ENCODE results near the gene ZNF281.
A peak's percentile ranks its signal among the peaks of the same experiment; 100 is the strongest.
"Not testable (repeated sequence)": the region's sequence is repeated elsewhere in the genome, so short reads cannot be mapped to it uniquely, and the experiment has no call there.

ZNF281 gene, protein sequence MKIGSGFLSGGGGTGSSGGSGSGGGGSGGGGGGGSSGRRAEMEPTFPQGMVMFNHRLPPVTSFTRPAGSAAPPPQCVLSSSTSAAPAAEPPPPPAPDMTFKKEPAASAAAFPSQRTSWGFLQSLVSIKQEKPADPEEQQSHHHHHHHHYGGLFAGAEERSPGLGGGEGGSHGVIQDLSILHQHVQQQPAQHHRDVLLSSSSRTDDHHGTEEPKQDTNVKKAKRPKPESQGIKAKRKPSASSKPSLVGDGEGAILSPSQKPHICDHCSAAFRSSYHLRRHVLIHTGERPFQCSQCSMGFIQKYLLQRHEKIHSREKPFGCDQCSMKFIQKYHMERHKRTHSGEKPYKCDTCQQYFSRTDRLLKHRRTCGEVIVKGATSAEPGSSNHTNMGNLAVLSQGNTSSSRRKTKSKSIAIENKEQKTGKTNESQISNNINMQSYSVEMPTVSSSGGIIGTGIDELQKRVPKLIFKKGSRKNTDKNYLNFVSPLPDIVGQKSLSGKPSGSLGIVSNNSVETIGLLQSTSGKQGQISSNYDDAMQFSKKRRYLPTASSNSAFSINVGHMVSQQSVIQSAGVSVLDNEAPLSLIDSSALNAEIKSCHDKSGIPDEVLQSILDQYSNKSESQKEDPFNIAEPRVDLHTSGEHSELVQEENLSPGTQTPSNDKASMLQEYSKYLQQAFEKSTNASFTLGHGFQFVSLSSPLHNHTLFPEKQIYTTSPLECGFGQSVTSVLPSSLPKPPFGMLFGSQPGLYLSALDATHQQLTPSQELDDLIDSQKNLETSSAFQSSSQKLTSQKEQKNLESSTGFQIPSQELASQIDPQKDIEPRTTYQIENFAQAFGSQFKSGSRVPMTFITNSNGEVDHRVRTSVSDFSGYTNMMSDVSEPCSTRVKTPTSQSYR

DNA sequence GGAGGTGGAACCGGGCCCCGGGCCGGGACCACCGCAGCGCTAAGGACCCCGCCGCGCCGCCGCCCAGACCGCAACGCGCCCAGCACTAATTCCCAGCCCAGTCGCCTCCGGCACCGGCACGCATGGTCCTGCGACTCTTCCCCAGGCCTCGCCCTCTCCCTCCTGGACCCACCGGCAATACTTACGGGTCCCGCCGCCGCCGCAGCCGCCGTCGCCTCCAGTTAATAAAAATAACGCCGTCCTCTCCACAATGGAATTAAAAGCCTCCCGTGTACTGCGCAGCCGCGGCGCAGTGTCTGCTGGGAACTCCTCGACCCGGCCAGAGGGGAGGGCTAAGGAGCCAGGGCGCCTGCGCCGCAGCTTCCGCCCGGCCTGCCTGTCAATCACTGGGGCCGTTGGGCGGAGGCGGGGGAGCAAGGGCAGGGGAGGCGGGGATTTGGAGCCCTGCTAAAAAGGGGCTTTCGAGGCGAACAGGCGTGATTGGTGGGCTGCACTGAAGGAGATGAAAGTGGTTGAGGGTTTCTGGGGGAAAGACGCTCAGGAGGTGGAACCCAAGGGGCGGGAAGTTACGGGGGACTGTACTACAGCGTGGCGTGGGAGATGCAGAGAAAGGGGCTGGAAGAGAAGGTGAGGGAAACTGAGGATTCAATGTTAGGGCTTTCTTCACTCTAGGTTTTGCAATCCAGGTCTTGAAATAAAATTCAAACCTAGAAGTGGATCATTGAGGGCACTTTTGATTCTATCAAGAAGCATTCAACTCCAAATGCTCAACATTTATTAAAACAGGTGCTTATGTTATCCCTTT lies at the start of gene ZNF281:
Gene ZNF281, minus strand, starts transcription at position 276 of the 805 bp plus-strand sequence. CDS start 331 bp downstream, outside the sequence.
- DNase-seq (ENCODE audit: low spot score) = peak; percentile 91

DNA sequence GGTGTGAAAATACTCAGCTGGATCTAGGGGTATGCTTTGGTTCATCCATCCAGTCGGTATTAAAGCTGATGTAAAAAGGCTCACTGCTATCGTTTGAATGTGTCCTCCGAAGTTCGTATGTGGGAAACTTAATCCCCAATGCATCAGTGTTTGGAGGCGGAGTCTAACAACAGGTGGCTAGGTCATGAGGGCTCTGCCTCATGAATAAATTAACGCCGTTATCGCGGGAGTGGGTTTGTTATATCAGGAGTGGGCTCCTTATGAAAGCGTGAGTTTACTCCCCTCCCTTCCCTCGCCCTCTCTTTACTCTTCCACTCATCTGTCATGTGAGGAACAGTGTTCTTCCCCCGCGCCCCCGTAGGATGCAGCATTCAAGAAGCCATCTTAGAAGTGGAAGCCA lies 48.9 kb upstream of the ZNF281 start:
- DNase-seq (ENCODE audit: low spot score) = no peak

DNA sequence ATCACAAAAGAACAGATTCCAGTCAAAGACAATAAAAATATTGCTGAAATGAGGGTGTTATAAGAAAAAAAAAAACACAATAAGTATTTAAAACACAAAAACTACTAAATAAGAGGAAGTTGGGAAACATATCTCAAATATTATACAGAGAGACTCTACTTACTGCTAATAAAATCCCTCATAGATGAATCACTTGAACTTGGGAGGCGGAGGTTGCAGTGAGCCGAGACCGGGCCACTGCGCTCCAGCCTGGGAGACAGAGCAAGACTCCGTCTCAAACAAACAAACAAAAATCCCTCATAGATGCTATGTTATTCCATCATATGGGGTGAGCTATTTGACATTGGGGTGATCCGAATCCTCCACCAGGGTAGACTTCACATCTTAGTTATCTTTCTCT lies 48.0 kb upstream of the ZNF281 start:
- DNase-seq (ENCODE audit: low spot score) = no peak

DNA sequence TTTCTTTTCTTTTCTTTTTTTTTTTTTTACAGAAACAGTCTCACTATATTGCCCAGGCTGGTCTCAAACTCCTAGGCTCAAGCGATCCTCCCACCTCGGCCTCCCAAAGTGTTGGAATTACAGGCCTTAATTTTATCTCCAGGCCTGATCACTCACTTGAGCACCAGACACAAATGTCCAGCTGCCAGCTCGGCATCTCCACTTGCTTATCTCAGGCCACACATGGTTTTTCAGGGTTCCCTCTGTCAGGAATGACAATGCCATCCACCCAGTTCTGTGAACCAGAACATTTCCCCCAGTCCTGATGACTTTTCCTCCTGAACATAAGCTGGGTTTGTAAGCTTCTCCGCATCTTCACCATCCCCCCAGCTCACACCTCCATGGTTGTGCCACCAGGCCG lies 44.6 kb upstream of the ZNF281 start:
- no peak for DNase-seq (ENCODE audit: low spot score)

DNA sequence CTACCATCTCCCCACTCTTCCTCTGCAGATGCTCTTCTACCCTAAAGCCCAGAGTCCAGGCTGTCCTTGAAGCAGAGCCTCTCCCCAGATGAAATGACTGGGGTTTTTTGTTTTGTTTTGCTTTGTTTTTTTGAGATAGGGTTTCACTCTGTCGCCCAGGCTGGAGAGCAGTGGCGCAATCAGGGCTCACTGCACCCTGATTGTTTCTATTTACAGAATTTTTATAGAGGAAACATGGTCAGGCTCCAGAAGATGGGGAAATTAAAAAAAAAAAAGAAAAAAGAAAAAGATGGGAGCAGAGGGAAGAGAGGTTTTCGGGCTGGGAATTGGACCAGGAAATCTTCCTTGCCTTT lies 43.7 kb upstream of the ZNF281 start:
- no peak for DNase-seq (ENCODE audit: low spot score)

DNA sequence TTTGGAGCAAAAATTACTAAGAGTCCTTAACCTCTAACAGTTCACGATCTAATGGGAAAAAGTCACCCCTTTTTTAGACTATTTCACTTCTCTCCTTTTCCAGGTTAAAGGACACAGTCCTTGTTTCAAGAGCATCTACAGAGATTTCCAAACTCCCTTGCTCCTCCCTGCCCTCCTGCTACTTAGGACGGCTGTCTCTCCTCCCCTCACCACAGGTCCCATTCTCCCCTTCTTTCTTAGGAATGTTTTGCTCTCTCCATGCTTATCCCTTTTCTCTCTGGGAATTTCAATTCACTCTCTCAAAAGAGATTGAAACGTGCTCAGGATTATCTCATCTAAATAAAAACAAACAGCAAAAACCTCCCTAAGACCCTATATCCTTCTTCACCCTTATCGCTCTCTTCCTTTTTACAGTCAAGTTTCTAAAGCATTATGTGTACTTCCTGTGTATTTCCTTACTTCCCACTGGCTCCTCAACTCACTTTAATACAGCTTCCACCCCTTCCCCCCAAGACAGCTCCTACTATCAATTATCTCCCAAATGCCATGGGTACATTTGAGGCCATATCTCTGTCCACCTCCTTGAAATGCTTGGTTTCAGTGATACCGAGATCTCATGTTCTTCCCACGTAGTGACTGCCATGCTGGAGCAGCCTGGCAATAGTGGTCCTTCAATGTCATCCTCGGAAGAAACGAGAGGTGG lies 43.2 kb upstream of the ZNF281 start:
- no peak for DNase-seq (ENCODE audit: low spot score)

DNA sequence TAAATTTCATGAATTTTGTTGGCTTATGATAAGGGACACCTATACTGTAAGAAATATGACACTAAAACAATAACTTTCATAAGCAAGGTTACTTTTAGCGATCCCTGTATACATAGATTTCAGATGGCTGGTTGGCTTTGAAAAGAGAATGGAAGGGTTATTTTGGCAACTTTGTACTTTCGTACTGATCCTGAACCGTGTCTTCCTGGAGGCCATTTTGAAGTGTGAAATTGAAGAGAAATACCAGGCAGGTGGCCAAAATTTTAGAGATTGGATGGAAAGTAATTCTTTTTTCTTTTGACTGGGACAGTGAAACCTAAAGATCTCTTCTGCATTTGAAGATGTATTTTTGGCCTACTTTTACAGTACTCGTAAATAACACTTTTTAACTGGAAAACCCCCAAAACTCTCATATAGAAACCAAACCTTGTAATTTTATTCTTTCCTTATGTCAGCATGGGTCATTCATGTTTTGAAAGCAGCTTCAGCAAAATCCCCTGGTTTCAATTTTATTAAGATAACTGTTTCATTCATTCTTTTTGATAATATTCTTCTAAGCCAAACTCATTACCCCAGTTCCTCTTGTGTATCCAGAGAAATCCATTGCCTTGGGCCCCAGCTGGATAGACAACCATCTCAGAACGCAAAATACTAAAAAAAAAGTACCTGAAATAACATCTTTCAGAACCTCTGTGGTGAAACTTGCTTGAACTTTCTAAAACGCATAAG lies 38.4 kb upstream of the ZNF281 start:
- DNase-seq (ENCODE audit: low spot score) = no peak

DNA sequence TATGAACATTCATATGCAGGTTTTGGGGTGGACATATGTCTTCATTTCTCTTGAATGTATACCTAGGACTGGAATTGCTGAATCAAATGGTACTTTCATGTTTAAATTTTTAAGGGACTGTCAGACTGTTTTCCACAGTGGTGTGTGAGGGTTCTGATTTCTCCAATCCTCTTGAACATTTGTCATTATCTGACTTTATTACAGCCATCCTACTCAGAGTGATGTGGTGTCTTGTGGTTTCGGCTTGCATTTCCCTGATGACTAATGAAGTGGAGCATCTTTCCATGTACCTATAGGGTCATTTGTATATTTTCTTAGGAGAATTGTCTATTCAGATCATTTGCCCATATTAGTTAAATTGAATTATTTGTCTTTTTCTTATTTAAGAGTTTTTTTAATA lies 35.4 kb upstream of the ZNF281 start:
- no peak for DNase-seq (ENCODE audit: low spot score)

DNA sequence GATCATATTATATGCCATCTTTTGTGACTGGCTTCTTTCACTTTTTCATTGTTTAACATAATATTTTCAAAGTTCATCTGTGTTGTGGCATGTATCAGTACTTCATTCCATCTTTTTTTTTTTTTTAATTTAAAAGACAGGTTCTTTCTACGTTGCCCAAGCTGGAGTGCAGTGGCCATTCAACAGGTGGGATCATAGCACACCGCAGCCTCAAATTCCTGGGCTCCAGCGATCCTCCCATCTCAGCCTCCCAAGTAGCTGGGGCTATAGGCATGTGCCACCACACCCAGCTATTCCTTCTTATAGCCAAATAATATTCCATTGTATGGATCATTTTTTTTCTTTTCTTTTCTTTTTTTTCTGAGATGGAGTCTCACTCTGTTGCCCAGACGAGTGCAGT lies 34.6 kb upstream of the ZNF281 start:
- DNase-seq (ENCODE audit: low spot score) = no peak

DNA sequence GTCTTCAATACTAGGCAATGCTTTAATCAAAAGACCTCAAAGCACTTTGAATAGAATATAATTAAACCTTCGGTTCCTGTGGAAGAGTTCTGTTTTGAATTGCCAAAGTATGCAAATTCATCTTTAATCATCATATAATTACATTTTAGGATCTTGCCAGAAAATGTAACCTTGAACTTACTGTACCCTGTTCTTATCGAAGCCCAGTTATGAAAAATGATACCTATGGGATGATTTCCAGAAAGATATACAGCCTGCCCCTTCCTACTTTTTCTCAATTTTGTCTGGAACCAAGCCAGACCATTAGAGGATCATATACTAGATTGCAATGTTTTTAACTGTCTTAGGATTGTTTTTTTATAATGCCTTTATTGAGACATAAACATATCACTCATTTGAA lies 34.0 kb upstream of the ZNF281 start:
- DNase-seq (ENCODE audit: low spot score) = no peak

DNA sequence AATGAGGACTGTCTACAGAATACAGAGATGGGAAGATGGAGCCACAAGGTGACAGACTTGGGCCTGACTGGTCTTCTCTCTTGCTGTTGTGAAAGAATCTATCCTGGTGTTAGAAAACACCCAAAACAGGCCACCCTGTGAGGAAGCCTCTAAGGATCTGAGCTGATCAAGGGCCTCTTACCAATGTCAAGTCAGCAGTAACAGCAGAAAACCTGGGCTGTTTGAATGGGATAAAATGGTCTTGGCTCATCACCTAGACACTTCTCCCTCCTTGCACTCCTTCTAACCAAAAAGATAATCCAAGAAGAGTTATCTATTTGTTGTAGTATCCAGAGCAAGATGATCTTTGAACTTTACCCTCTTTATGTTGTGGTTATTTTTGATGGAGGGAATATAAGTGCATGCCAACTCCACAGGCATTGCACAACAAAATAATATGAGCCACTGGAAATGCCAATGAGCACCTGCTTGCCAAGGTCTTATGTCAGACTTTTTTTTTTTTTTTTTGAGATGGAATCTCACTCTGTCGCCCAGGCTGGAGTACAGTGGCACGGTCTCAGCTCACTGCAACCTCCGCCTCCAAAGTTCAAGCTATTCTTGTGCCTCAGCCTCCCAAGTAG lies 32.8 kb upstream of the ZNF281 start:
- no peak for DNase-seq (ENCODE audit: low spot score)

DNA sequence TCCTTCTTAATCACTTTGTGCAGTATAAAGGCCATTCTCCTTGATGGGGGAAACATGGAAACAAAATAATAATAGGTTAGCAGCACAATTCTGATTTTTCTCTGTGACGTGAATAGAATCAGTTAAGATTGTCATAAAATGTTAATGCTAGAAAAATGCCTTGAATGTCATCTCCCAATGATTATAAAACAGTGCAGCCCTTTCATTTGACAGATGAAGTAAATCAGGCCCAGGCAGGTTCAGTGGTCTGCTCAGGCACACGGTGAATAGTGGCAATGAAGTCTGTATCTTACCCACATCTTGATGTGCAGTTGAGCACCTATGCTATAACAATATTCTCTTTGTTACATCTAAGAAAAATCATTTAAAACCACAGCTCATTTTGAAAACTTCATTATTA lies 32.2 kb upstream of the ZNF281 start:
- no peak for DNase-seq (ENCODE audit: low spot score)

DNA sequence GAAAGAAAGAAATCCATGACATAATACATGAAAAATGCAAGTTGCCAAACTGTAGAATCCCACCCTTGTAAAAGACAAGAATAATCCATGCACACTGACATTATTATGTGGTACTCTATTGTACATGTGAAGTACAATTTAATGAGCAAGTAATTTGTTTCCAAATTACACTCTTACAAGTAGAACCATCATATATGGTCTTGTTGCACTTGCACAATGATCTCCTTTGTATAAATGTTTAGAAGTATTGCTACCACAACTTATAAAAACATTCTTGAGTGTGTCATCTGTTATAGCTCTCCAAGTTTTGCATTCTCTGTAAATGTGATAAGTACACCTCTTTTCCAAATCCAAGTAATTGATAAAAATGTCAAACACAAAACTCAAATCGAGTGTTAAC lies 29.1 kb upstream of the ZNF281 start:
- no peak for DNase-seq (ENCODE audit: low spot score)

DNA sequence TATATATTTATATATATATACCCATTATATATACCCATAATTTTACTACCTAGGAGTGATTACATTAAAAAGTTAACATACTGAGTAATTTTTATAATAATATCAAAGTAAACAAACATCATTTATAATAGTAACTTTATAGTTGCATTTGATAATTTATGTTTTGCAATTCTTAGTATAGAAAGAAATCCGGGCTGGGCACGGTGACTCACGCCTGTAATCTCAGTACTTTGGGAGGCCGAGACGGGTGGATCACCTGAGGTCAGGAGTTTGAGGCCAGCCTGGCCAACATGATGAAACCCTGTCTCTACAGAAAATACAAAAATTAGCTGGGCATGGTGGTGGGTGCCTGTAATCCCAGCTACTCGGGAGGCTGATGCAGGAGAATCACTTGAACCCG lies 28.6 kb upstream of the ZNF281 start:
- DNase-seq (ENCODE audit: low spot score) = not testable (repeated sequence)

DNA sequence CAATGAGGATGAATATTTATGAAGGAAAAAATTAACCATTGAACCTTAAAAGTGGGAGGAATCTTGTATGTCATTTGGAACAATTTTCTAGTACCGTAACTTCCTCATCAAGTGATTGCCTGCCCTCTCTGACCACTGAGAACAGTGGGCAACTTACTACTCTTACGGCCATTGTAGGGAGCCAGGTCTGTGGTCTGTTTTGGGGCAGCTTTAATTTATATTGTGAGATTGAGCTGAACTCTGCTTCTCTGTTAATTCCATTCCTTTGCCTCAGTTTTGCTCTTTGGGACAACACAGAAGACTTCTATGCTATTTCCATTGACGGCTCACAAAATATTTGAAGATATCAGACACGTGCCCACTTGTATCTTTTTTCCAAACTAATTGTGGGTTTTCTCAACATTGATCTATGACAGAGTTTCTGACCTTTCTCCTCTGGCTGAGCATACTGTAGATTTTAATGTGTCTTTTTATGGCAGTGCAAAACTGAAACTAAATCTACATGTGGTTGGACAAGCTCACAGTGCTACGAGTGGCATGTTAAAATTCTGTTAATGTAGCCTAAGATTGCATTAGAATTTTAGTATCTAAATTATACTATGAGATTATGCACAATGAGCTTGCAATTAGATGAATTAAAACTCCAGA lies 27.8 kb upstream of the ZNF281 start:
- no peak for DNase-seq (ENCODE audit: low spot score)

DNA sequence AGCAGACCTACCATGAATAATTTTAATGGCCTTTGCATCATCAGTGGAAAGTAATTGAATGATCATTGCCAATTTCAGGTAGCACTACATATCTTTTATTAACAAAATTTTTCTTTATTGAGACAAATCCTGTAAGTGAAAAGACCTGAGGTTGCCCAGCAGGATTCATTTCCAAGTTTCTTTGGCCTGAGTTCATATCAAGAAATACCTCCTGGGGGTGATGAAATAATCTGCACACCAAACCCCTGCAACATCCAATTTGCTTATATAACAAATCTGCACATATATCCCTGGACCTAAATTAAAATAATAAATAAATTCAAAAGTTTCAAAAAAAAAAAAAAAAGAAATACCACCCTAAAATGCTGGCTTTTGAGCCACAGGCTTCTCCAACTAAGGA lies 27.3 kb upstream of the ZNF281 start:
- DNase-seq (ENCODE audit: low spot score) = no peak

DNA sequence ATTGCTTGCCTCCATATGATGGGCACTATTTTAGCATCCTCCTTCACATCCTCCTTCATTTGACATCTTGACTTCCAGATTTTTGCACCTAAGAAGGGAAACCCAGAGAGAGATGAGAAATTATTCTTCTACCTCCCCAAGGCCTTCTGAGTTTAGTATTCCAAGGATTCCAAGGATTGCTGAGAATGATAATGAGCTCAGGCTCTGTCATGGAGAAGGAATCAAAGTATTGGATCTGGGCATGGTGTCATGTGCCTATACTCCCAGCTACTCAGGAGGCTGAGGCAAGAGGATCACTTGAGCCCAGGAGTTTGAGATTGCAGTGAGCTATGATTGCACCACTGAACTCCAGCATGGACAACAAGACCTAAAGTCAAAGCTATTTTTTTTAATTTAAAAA lies 26.6 kb upstream of the ZNF281 start:
- no peak for DNase-seq (ENCODE audit: low spot score)

DNA sequence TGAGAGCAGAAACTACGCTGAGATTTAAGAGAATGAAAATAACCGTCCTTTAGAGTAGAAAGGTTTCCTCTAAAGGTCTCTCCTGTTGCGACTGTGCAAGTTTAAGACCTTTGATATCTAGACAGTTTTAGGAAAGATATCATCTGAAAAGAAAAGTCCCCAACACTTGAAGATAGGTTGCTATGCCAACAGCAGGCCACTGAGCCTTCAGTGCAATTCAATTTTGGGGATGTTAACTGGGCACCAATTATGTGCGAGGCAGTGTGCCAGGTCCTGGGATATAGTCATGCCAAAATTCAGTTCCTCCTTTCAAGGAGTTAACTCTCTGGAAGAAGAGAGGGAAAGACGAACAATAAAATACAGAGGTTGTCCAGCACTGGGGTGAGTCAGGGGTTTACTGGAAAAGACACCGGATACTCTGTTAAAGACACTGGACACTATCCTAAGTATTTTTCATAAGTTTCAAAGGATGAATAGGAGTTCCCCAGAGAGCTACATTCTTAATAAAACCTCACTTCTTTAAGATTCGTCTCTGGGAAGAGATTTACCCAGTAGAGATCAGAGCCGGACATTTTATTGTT lies 25.5 kb upstream of the ZNF281 start:
- DNase-seq (ENCODE audit: low spot score) = no peak

DNA sequence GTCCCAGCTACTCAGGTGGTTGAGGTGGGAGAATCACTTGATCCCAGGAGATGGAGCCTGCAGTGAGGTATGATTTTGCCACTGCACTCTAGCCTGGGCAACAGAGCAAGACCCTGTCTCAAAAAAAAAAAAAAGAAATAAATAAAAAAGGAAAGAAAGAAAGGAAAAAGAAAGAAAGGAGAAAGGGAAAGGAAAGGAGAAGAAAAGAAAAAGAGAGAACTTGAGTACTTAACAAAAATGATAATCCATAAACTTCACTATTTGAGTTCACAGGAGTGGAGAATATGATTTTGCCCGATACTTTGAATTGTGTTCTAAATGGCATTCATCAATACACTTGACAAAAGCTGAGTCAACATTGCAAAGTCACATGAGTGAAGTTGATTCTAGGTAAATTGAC lies 23.8 kb upstream of the ZNF281 start:
- no peak for DNase-seq (ENCODE audit: low spot score)

DNA sequence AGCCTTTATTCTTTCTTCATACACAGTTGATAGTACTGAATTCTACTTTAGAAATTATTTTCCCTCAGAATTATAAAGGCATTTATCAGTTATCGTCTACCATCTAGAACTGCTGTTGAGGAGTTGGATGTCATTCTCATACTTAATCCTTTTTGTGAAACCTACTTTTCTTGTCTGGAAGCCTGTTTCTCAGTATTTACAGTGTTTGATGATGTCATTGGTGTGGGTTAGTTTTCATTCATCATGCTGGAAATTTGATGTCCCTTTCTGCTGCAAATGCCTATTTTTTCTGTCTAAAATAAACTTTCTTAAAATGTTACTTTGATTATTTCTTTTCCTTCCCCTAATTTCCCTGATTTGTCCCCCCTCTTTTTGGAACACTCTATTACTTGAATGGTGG lies 22.8 kb upstream of the ZNF281 start:
- no peak for DNase-seq (ENCODE audit: low spot score)

Measured in globus pallidus (tissue), 1 donor.